Astrocyte (in vitro differentiated cells and primary cell): Measurements from ENCODE around the gene TINCR. TPM values are rescaled to one million over a fixed set of nuclear protein-coding genes. Genes with fewer than 3 reads are reported as not detected.
A peak's percentile ranks its signal among the peaks of the same experiment; 100 is the strongest.

Experiments
- DNase-seq: peaks from one replicate; pipeline ENCODE4 v3.0.0-alpha.2; 2010; ENCODE audit warnings: low read depth
- FAIRE-seq: peaks from 2 replicates; lab custom pipeline; 2011; peaks lifted over from hg19 to GRCh38; lab: Jason Lieb, UNC
- H2AFZ ChIP-seq: 2 replicates; pipeline ENCODE4 v1.6.0; 2012; ENCODE audit warnings: low read depth, low read length, inconsistent platforms
- H3K27ac ChIP-seq: 2 replicates; pipeline ENCODE4 v1.5.1; 2011; ENCODE audit warnings: low read depth, low read length, inconsistent platforms
- H3K27me3 ChIP-seq: 2 replicates; pipeline ENCODE4 v1.6.0; 2011; ENCODE audit warnings: low read length, inconsistent platforms; ENCODE audit not compliant: insufficient read depth
- H3K36me3 ChIP-seq: 2 replicates; pipeline ENCODE4 v1.5.1; 2011; ENCODE audit warnings: low read length, inconsistent platforms; ENCODE audit not compliant: insufficient read depth
- H3K4me1 ChIP-seq: 2 replicates; pipeline ENCODE4 v1.5.1; 2011; ENCODE audit warnings: low read length, inconsistent platforms; ENCODE audit not compliant: insufficient read depth
- H3K4me2 ChIP-seq: 2 replicates; pipeline ENCODE4 v1.6.0; 2012; ENCODE audit warnings: low read length, inconsistent platforms
- H3K4me3 ChIP-seq: 2 replicates; pipeline ENCODE4 v1.5.1; 2011; ENCODE audit warnings: low read depth, mild to moderate bottlenecking, low read length, inconsistent platforms; ENCODE audit not compliant: insufficient read depth
- H3K79me2 ChIP-seq: 2 replicates; pipeline ENCODE4 v1.6.0; 2012; ENCODE audit warnings: mild to moderate bottlenecking, low read length, inconsistent platforms; ENCODE audit not compliant: insufficient read depth
- H3K9ac ChIP-seq: 2 replicates; pipeline ENCODE4 v1.6.0; 2012; ENCODE audit warnings: mild to moderate bottlenecking, low read length, inconsistent platforms
- H3K9me3 ChIP-seq: 2 replicates; pipeline ENCODE4 v1.5.1; 2012; ENCODE audit warnings: low read depth, mild to moderate bottlenecking, low read length, inconsistent platforms; ENCODE audit not compliant: insufficient read depth
- H4K20me1 ChIP-seq: 2 replicates; pipeline ENCODE4 v1.6.0; 2012; ENCODE audit warnings: low read length, inconsistent platforms; ENCODE audit not compliant: insufficient read depth
- H3K27ac Mint-ChIP-seq: one replicate; pipeline ENCODE4 v1.8.0; 2021; ENCODE audit warnings: mild to moderate bottlenecking, mixed read lengths; ENCODE audit not compliant: unreplicated experiment
- H3K27me3 Mint-ChIP-seq: one replicate; pipeline ENCODE4 v1.8.0; 2021; ENCODE audit warnings: low read depth, mixed read lengths; ENCODE audit not compliant: unreplicated experiment
- H3K36me3 Mint-ChIP-seq: one replicate; pipeline ENCODE4 v1.8.0; 2021; ENCODE audit warnings: low read depth, mixed read lengths; ENCODE audit not compliant: unreplicated experiment
- H3K4me1 Mint-ChIP-seq: one replicate; pipeline ENCODE4 v1.8.0; 2021; ENCODE audit warnings: low read depth, mixed read lengths; ENCODE audit not compliant: unreplicated experiment
- H3K4me3 Mint-ChIP-seq: one replicate; pipeline ENCODE4 v1.8.0; 2021; ENCODE audit warnings: mild to moderate bottlenecking, moderate library complexity, mixed read lengths; ENCODE audit not compliant: unreplicated experiment
- H3K9me3 Mint-ChIP-seq: one replicate; pipeline ENCODE4 v1.8.0; 2021; ENCODE audit warnings: mild to moderate bottlenecking, mixed read lengths; ENCODE audit not compliant: unreplicated experiment
- CTCF ChIP-seq: IDR thresholded peaks from 2 replicates; pipeline ENCODE4 v1.5.1; 2011; ENCODE audit warnings: low read depth, mild to moderate bottlenecking, inconsistent platforms, low read length, moderate library complexity; ENCODE audit not compliant: insufficient read depth
- EZH2 ChIP-seq: IDR thresholded peaks from 2 replicates; pipeline ENCODE4 v1.6.1; 2012; ENCODE audit warnings: mild to moderate bottlenecking, low read length, inconsistent platforms; ENCODE audit not compliant: insufficient read depth
- total RNA-seq: library from RNA; stranded (reverse); gene quantifications from 2 replicates; pipeline ENCODE4 v1.2.1, GENCODE V29; 2021

The TINCR gene
- total RNA-seq, 1 donor from 2014 or later: 1.4 TPM

- Mint-ChIP-seq H3K27ac (no peak overlapping the region), H3K4me3 (no peak overlapping the region), H3K9me3 (peaks cover 20% of the 10 kb centered on the region), H3K36me3 (no peaks in the 10 kb centered on the region), H3K27me3 (peaks cover 24% of the 10 kb centered on the region), H3K4me1 (peaks cover 4% of the 10 kb centered on the region)
- H4K20me1 ChIP-seq: no peaks in the 10 kb centered on the region
- TF ChIP-seq CTCF (no peak), EZH2 (no peak)
- no peak overlapping the region for H3K9ac ChIP-seq
- H3K79me2 ChIP-seq: no peaks in the 10 kb centered on the region
- H3K4me1 ChIP-seq: peaks cover 7% of the 10 kb centered on the region
- DNase-seq: no peak
- H3K4me3 ChIP-seq: no peak overlapping the region
- peaks cover 3% of the 10 kb centered on the region for H3K27me3 ChIP-seq
- no peak overlapping the region for H2AFZ ChIP-seq
- H3K36me3 ChIP-seq: no peaks in the 10 kb centered on the region
- no peak overlapping the region for H3K27ac ChIP-seq
- no peak for FAIRE-seq
- peaks cover 13% of the 10 kb centered on the region for H3K9me3 ChIP-seq
- no peak overlapping the region for H3K4me2 ChIP-seq
Observed at GRCh38 chr19:5533257-5533656, 34.5 kb downstream of the TINCR start.

GRCh38 chr19:5530701-5531100, 37.1 kb downstream of the TINCR start:
- Histone ChIP-seq H3K4me3 (no peak overlapping the region), H3K4me2 (no peak overlapping the region), H3K36me3 (no peaks in the 10 kb centered on the region), H2AFZ (no peak overlapping the region), H3K79me2 (no peaks in the 10 kb centered on the region), H3K27ac (no peak overlapping the region), H3K9ac (no peak overlapping the region), H4K20me1 (no peaks in the 10 kb centered on the region), H3K27me3 (peaks cover 3% of the 10 kb centered on the region), H3K4me1 (no peaks in the 10 kb centered on the region), H3K9me3 (peaks cover 13% of the 10 kb centered on the region)
- Mint-ChIP-seq H3K9me3 (peaks cover 15% of the 10 kb centered on the region), H3K4me1 (no peaks in the 10 kb centered on the region), H3K36me3 (no peaks in the 10 kb centered on the region), H3K4me3 (no peak overlapping the region), H3K27me3 (peaks cover 26% of the 10 kb centered on the region), H3K27ac (peak overlapping the region; percentile 5)
- no peak for TF ChIP-seq CTCF
- TF ChIP-seq EZH2: no peak
- FAIRE-seq (no peak), DNase-seq (no peak)

GRCh38 chr19:5526691-5527090, 41.1 kb downstream of the TINCR start:
- no peak overlapping the region for H2AFZ ChIP-seq
- peaks cover 3% of the 10 kb centered on the region for H3K27me3 ChIP-seq
- no peak overlapping the region for H3K27ac ChIP-seq
- Mint-ChIP-seq H3K27me3 (peaks cover 41% of the 10 kb centered on the region), H3K4me3 (no peak overlapping the region), H3K9me3 (no peaks in the 10 kb centered on the region), H3K36me3 (no peaks in the 10 kb centered on the region), H3K27ac (no peak overlapping the region), H3K4me1 (no peaks in the 10 kb centered on the region)
- H3K9me3 ChIP-seq: no peaks in the 10 kb centered on the region
- no peak for FAIRE-seq
- H3K9ac ChIP-seq: no peak overlapping the region
- no peaks in the 10 kb centered on the region for H3K79me2 ChIP-seq
- H3K4me3 ChIP-seq: no peak overlapping the region
- TF ChIP-seq EZH2 (no peak), CTCF (no peak)
- H3K4me2 ChIP-seq: no peak overlapping the region
- DNase-seq: no peak
- no peaks in the 10 kb centered on the region for H3K4me1 ChIP-seq
- H3K36me3 ChIP-seq: no peaks in the 10 kb centered on the region
- no peaks in the 10 kb centered on the region for H4K20me1 ChIP-seq
